ENCODE measurements around the gene BCO1. TPM values are rescaled to one million over a fixed set of nuclear protein-coding genes. Genes with fewer than 3 reads are reported as not detected.

Gene BCO1
- polyA plus RNA-seq, 4 donors = 1.4 to 31.1 (median 17.8) TPM

- FAIRE-seq (no peak), DNase-seq (no peak)
- H3K4me3 ChIP-seq (ENCODE audit: low read depth in 1 of 3, low read length in 3 of 3) = no peak overlapping the region
- no peaks in the 10 kb centered on the region for H3K36me3 ChIP-seq (ENCODE audit: control insufficient read depth in 3 of 3, insufficient read depth in 2 of 3, low read depth in 1 of 3, low read length in 3 of 3)
- no peak overlapping the region for H3K27ac ChIP-seq (ENCODE audit: low read depth in 1 of 3, low read length in 2 of 3)
- no peaks in the 10 kb centered on the region for H3K9me3 ChIP-seq (ENCODE audit: control insufficient read depth in 2 of 2, insufficient read depth in 1 of 2, low read depth in 1 of 2, low read length in 1 of 2)
- no peaks in the 10 kb centered on the region for H3K4me1 ChIP-seq (ENCODE audit: control insufficient read depth in 3 of 3, insufficient read depth in 2 of 3, low read depth in 1 of 3, low read length in 2 of 3)
- WGBS, 3 donors = 90 to 96% (median 94%) methylated on average over 3 of the region's 3 CpGs
- H3K27me3 ChIP-seq (ENCODE audit: control insufficient read depth in 3 of 3, insufficient read depth in 3 of 3, low read length in 3 of 3) = no peaks in the 10 kb centered on the region
Observed at GRCh38 chr16:81283044-81283443, 44.6 kb downstream of the BCO1 start.

- FAIRE-seq = no peak
- 78 to 82% (median 81%) methylated on average over 8 of the region's 8 CpGs for WGBS, 3 donors
Observed at GRCh38 chr16:81284995-81285600, 46.6 kb downstream of the BCO1 start.

GRCh38 chr16:81286190-81286589 lies 47.7 kb downstream of the BCO1 start:
- FAIRE-seq (no peak), DNase-seq (no peak)
- H3K4me3 ChIP-seq (ENCODE audit: low read depth in 1 of 3, low read length in 3 of 3) = no peak overlapping the region
- H3K4me1 ChIP-seq (ENCODE audit: control insufficient read depth in 3 of 3, insufficient read depth in 2 of 3, low read depth in 1 of 3, low read length in 2 of 3) = no peaks in the 10 kb centered on the region
- H3K27me3 ChIP-seq (ENCODE audit: control insufficient read depth in 3 of 3, insufficient read depth in 3 of 3, low read length in 3 of 3) = no peaks in the 10 kb centered on the region
- H3K9me3 ChIP-seq (ENCODE audit: control insufficient read depth in 2 of 2, insufficient read depth in 1 of 2, low read depth in 1 of 2, low read length in 1 of 2) = no peaks in the 10 kb centered on the region
- WGBS, 3 donors = 88 to 96% (median 93%) methylated on average over 1 of the region's 1 CpG
- H3K27ac ChIP-seq (ENCODE audit: low read depth in 1 of 3, low read length in 2 of 3) = no peak overlapping the region
- peaks cover 0 to 3% (median 0%) of the 10 kb centered on the region in 3 donors for H3K36me3 ChIP-seq (ENCODE audit: control insufficient read depth in 3 of 3, insufficient read depth in 2 of 3, low read depth in 1 of 3, low read length in 3 of 3)

More at GRCh38 chr16:81284995-81285600, 46.6 kb downstream of the BCO1 start:
- Histone ChIP-seq H3K9me3 (ENCODE audit: control insufficient read depth in 2 of 2, insufficient read depth in 1 of 2, low read depth in 1 of 2, low read length in 1 of 2) (no peaks in the 10 kb centered on the region), H3K36me3 (ENCODE audit: control insufficient read depth in 3 of 3, insufficient read depth in 2 of 3, low read depth in 1 of 3, low read length in 3 of 3) (no peaks in the 10 kb centered on the region), H3K27ac (ENCODE audit: low read depth in 1 of 3, low read length in 2 of 3) (no peak overlapping the region), H3K4me3 (ENCODE audit: low read depth in 1 of 3, low read length in 3 of 3) (no peak overlapping the region), H3K27me3 (ENCODE audit: control insufficient read depth in 3 of 3, insufficient read depth in 3 of 3, low read length in 3 of 3) (no peaks in the 10 kb centered on the region), H3K4me1 (ENCODE audit: control insufficient read depth in 3 of 3, insufficient read depth in 2 of 3, low read depth in 1 of 3, low read length in 2 of 3) (no peaks in the 10 kb centered on the region)
- no peak for DNase-seq

GRCh38 chr16:81291117-81291516 lies 52.6 kb downstream of the BCO1 start:
- Histone ChIP-seq H3K36me3 (ENCODE audit: control insufficient read depth in 3 of 3, insufficient read depth in 2 of 3, low read depth in 1 of 3, low read length in 3 of 3) (peaks cover 0 to 3% (median 0%) of the 10 kb centered on the region in 3 donors), H3K27me3 (ENCODE audit: control insufficient read depth in 3 of 3, insufficient read depth in 3 of 3, low read length in 3 of 3) (no peaks in the 10 kb centered on the region), H3K27ac (ENCODE audit: low read depth in 1 of 3, low read length in 2 of 3) (no peak overlapping the region), H3K9me3 (ENCODE audit: control insufficient read depth in 2 of 2, insufficient read depth in 1 of 2, low read depth in 1 of 2, low read length in 1 of 2) (no peaks in the 10 kb centered on the region), H3K4me3 (ENCODE audit: low read depth in 1 of 3, low read length in 3 of 3) (no peak overlapping the region), H3K4me1 (ENCODE audit: control insufficient read depth in 3 of 3, insufficient read depth in 2 of 3, low read depth in 1 of 3, low read length in 2 of 3) (peaks cover 0 to 13% (median 7%) of the 10 kb centered on the region in 3 donors)
- WGBS, 3 donors = 90 to 92% (median 91%) methylated on average over 9 of the region's 9 CpGs
- DNase-seq (no peak), FAIRE-seq (no peak)

- DNase-seq = no peak
- H3K27me3 ChIP-seq (ENCODE audit: control insufficient read depth in 3 of 3, insufficient read depth in 3 of 3, low read length in 3 of 3) = no peaks in the 10 kb centered on the region
- no peak for FAIRE-seq
- H3K9me3 ChIP-seq (ENCODE audit: control insufficient read depth in 2 of 2, insufficient read depth in 1 of 2, low read depth in 1 of 2, low read length in 1 of 2) = no peaks in the 10 kb centered on the region
- WGBS, 3 donors = 81 to 91% (median 91%) methylated on average over 5 of the region's 5 CpGs
- H3K4me1 ChIP-seq (ENCODE audit: control insufficient read depth in 3 of 3, insufficient read depth in 2 of 3, low read depth in 1 of 3, low read length in 2 of 3) = peaks cover 0 to 13% (median 7%) of the 10 kb centered on the region in 3 donors
- no peak overlapping the region for H3K4me3 ChIP-seq (ENCODE audit: low read depth in 1 of 3, low read length in 3 of 3)
- H3K36me3 ChIP-seq (ENCODE audit: control insufficient read depth in 3 of 3, insufficient read depth in 2 of 3, low read depth in 1 of 3, low read length in 3 of 3) = peaks cover 0 to 3% (median 0%) of the 10 kb centered on the region in 3 donors
- peak overlapping the region in 1 of 3 donors; percentile 30 for H3K27ac ChIP-seq (ENCODE audit: low read depth in 1 of 3, low read length in 2 of 3)
Observed at GRCh38 chr16:81292936-81293335, 54.4 kb downstream of the BCO1 start.

- DNase-seq = peak; percentile 82 to 92
- H3K36me3 ChIP-seq (ENCODE audit: control insufficient read depth in 3 of 3, insufficient read depth in 2 of 3, low read depth in 1 of 3, low read length in 3 of 3) = peaks cover 0 to 3% (median 0%) of the 10 kb centered on the region in 3 donors
- FAIRE-seq = no peak
- no peaks in the 10 kb centered on the region for H3K27me3 ChIP-seq (ENCODE audit: control insufficient read depth in 3 of 3, insufficient read depth in 3 of 3, low read length in 3 of 3)
- peaks cover 0 to 13% (median 7%) of the 10 kb centered on the region in 3 donors for H3K4me1 ChIP-seq (ENCODE audit: control insufficient read depth in 3 of 3, insufficient read depth in 2 of 3, low read depth in 1 of 3, low read length in 2 of 3)
- WGBS, 3 donors = 25 to 42% (median 37%) methylated on average over 11 of the region's 11 CpGs
- H3K4me3 ChIP-seq (ENCODE audit: low read depth in 1 of 3, low read length in 3 of 3) = no peak overlapping the region
- H3K27ac ChIP-seq (ENCODE audit: low read depth in 1 of 3, low read length in 2 of 3) = peak overlapping the region; percentile 44 to 81 (median 78)
- no peaks in the 10 kb centered on the region for H3K9me3 ChIP-seq (ENCODE audit: control insufficient read depth in 2 of 2, insufficient read depth in 1 of 2, low read depth in 1 of 2, low read length in 1 of 2)
Observed at GRCh38 chr16:81293909-81294802, 55.7 kb downstream of the BCO1 start.

GRCh38 chr16:81296631-81297030 lies 58.1 kb downstream of the BCO1 start:
- no peak overlapping the region for H3K27ac ChIP-seq (ENCODE audit: low read depth in 1 of 3, low read length in 2 of 3)
- 83 to 88% (median 87%) methylated on average over 7 of the region's 7 CpGs for WGBS, 3 donors
- FAIRE-seq (no peak), DNase-seq (no peak)
- no peaks in the 10 kb centered on the region for H3K36me3 ChIP-seq (ENCODE audit: control insufficient read depth in 3 of 3, insufficient read depth in 2 of 3, low read depth in 1 of 3, low read length in 3 of 3)
- H3K9me3 ChIP-seq (ENCODE audit: control insufficient read depth in 2 of 2, insufficient read depth in 1 of 2, low read depth in 1 of 2, low read length in 1 of 2) = no peaks in the 10 kb centered on the region
- no peaks in the 10 kb centered on the region for H3K27me3 ChIP-seq (ENCODE audit: control insufficient read depth in 3 of 3, insufficient read depth in 3 of 3, low read length in 3 of 3)
- H3K4me3 ChIP-seq (ENCODE audit: low read depth in 1 of 3, low read length in 3 of 3) = no peak overlapping the region
- H3K4me1 ChIP-seq (ENCODE audit: control insufficient read depth in 3 of 3, insufficient read depth in 2 of 3, low read depth in 1 of 3, low read length in 2 of 3) = peaks cover 0 to 13% (median 7%) of the 10 kb centered on the region in 3 donors

GRCh38 chr16:81307770-81308169 lies 69.3 kb downstream of the BCO1 start:
- H3K9me3 ChIP-seq (ENCODE audit: control insufficient read depth in 2 of 2, insufficient read depth in 1 of 2, low read depth in 1 of 2, low read length in 1 of 2) = no peaks in the 10 kb centered on the region
- H3K27ac ChIP-seq (ENCODE audit: low read depth in 1 of 3, low read length in 2 of 3) = no peak overlapping the region
- H3K4me1 ChIP-seq (ENCODE audit: control insufficient read depth in 3 of 3, insufficient read depth in 2 of 3, low read depth in 1 of 3, low read length in 2 of 3) = no peaks in the 10 kb centered on the region
- 87 to 90% (median 89%) methylated on average over 3 of the region's 3 CpGs for WGBS, 3 donors
- no peaks in the 10 kb centered on the region for H3K27me3 ChIP-seq (ENCODE audit: control insufficient read depth in 3 of 3, insufficient read depth in 3 of 3, low read length in 3 of 3)
- H3K4me3 ChIP-seq (ENCODE audit: low read depth in 1 of 3, low read length in 3 of 3) = no peak overlapping the region
- DNase-seq = no peak
- H3K36me3 ChIP-seq (ENCODE audit: control insufficient read depth in 3 of 3, insufficient read depth in 2 of 3, low read depth in 1 of 3, low read length in 3 of 3) = peaks cover 0 to 3% (median 0%) of the 10 kb centered on the region in 3 donors
- no peak for FAIRE-seq
